ENCODE results near the gene FRMD4A.
"Not testable (repeated sequence)": the region's sequence is repeated elsewhere in the genome, so short reads cannot be mapped to it uniquely, and the experiment has no call there.

Gene FRMD4A

GRCh38 chr10:13916384-13916947 is 414.3 kb downstream of the FRMD4A start:
- H3K27ac ChIP-seq: no peak overlapping the region

GRCh38 chr10:13915710-13916109 is 415.0 kb downstream of the FRMD4A start:
- H3K4me3 ChIP-seq: no peak overlapping the region

More at GRCh38 chr10:13916384-13916947, 414.3 kb downstream of the FRMD4A start:
- no peak overlapping the region for H3K4me3 ChIP-seq

GRCh38 chr10:13913897-13914296 is 416.8 kb downstream of the FRMD4A start:
- Histone ChIP-seq H3K27ac (no peak overlapping the region), H3K4me3 (no peak overlapping the region)

More at GRCh38 chr10:13915710-13916109, 415.0 kb downstream of the FRMD4A start:
- no peak overlapping the region for H3K27ac ChIP-seq

- Histone ChIP-seq H3K27ac (peak overlapping the region in 3 of 21 experiments; percentile 8 to 39 (median 39)), H3K4me3 (no peak overlapping the region)
These were observed 418.8 kb downstream of the FRMD4A start for GRCh38 chr10:13911821-13912520.

- Histone ChIP-seq H3K27ac (no peak overlapping the region), H3K4me3 (no peak overlapping the region)
These were observed 421.0 kb downstream of the FRMD4A start for GRCh38 chr10:13909516-13910258.

- H3K4me3 ChIP-seq: no peak overlapping the region
- no peak overlapping the region for H3K27ac ChIP-seq
These were observed 422.2 kb downstream of the FRMD4A start for GRCh38 chr10:13908475-13908874.

GRCh38 chr10:13907570-13907969 is 423.2 kb downstream of the FRMD4A start:
- Histone ChIP-seq H3K4me3 (no peak overlapping the region), H3K27ac (no peak overlapping the region)

- H3K4me3 ChIP-seq: no peak overlapping the region
- no peak overlapping the region for H3K27ac ChIP-seq
These were observed 425.4 kb downstream of the FRMD4A start for GRCh38 chr10:13905281-13905680.

GRCh38 chr10:13904064-13904463 is 426.7 kb downstream of the FRMD4A start:
- Histone ChIP-seq H3K4me3 (no peak overlapping the region), H3K27ac (no peak overlapping the region)

GRCh38 chr10:13902868-13903587 is 427.7 kb downstream of the FRMD4A start:
- Histone ChIP-seq H3K27ac (no peak overlapping the region), H3K4me3 (no peak overlapping the region)

- Histone ChIP-seq H3K4me3 (no peak overlapping the region), H3K27ac (no peak overlapping the region)
These were observed 430.8 kb downstream of the FRMD4A start for GRCh38 chr10:13899941-13900340.

GRCh38 chr10:13896146-13896545 is 434.6 kb downstream of the FRMD4A start:
- H3K4me3 ChIP-seq: not testable (repeated sequence)

GRCh38 chr10:13894412-13895093 is 436.2 kb downstream of the FRMD4A start:
- Histone ChIP-seq H3K4me3 (no peak overlapping the region), H3K27ac (peak overlapping the region in 1 of 21 experiments; percentile 13)

More at GRCh38 chr10:13896146-13896545, 434.6 kb downstream of the FRMD4A start:
- not testable (repeated sequence) for H3K27ac ChIP-seq

GRCh38 chr10:13893926-13894325 is 436.8 kb downstream of the FRMD4A start:
- Histone ChIP-seq H3K27ac (peak overlapping the region in 1 of 21 experiments; percentile 13), H3K4me3 (no peak overlapping the region)

- Histone ChIP-seq H3K27ac (no peak overlapping the region), H3K4me3 (no peak overlapping the region)
These were observed 437.9 kb downstream of the FRMD4A start for GRCh38 chr10:13892871-13893270.

- peak overlapping the region in 17 of 21 experiments; percentile 3 to 85 (median 62) for H3K27ac ChIP-seq
- peak overlapping the region in 5 of 7 experiments; percentile 22 to 42 (median 33) for H3K4me3 ChIP-seq
These were observed 438.7 kb downstream of the FRMD4A start for GRCh38 chr10:13892001-13892491.

GRCh38 chr10:13891128-13892000 is 439.4 kb downstream of the FRMD4A start:
- Histone ChIP-seq H3K4me3 (peak overlapping the region; percentile 26 to 42 (median 34)), H3K27ac (peak overlapping the region in 19 of 21 experiments; percentile 21 to 85 (median 64))

All from skin epidermis (tissue), 12 donors.